Right cardiac atrium (tissue), 5 donors: ENCODE measurements around the gene ALG8. TPM values are rescaled to one million over a fixed set of nuclear protein-coding genes. Genes with fewer than 3 reads are reported as not detected.
A peak's percentile ranks its signal among the peaks of the same experiment; 100 is the strongest.
"Not testable (repeated sequence)": the region's sequence is repeated elsewhere in the genome, so short reads cannot be mapped to it uniquely, and the experiment has no call there.

ENCODE experiments used
- ATAC-seq, 2 donors: fragments of 200-7000 bp; cut with Tn5 transposase; one replicate each; pipeline versions ENCODE4 v1.8.0 to v1.9.1; 2020; ENCODE audit warnings: moderate library complexity in 2 of 2, mild to moderate bottlenecking in 1 of 2
- DNase-seq, 3 donors: peaks; one replicate each; pipeline ENCODE4 v3.0.0-alpha.2; 2020
- H3K27ac ChIP-seq: one replicate; pipeline ENCODE4 v1.5.1; 2013; ENCODE audit warnings: mild to moderate bottlenecking, low read length, control low read depth, moderate library complexity
- H3K27me3 ChIP-seq: one replicate; pipeline ENCODE4 v1.6.1; 2013; ENCODE audit not compliant: control insufficient read depth, insufficient read depth
- H3K4me1 ChIP-seq: one replicate; pipeline ENCODE4 v1.6.1; 2013; ENCODE audit warnings: low read length; ENCODE audit not compliant: control insufficient read depth, insufficient read depth
- H3K4me3 ChIP-seq: one replicate; pipeline ENCODE4 v1.5.1; 2013; ENCODE audit warnings: low read length, control low read depth
- H3K9me3 ChIP-seq: one replicate; pipeline ENCODE4 v1.6.1; 2013; ENCODE audit warnings: low read length; ENCODE audit not compliant: control insufficient read depth
- WGBS: extraction: QIAGEN DNeasy Blood & Tissue Kit; methylation state at CpG from one replicate; pipeline ENCODE4 v1.1.7; 2013; 5-methylcytosine and 5-hydroxymethylcytosine counted together
- intact Hi-C, 4 donors: fragments of 100-400 bp; cut with DNase I; formaldehyde crosslinking; loops; one replicate each; pipeline versions ENCODE4 v1.11.0 to v1.14.0; 2022 to 2023
- polyA plus RNA-seq: library from polyadenylated mRNA; stranded (reverse); fragments of 200-250 nt; gene quantifications from one replicate; pipeline ENCODE4 v1.2.3, GENCODE V29; 2013
- total RNA-seq, 4 donors: library from RNA; stranded (reverse); fragmentation: NEBNext Ultra II Directional; extraction: Animal tissue kit (Norgen Biotek cat#: 25700); gene quantifications; one replicate each; pipeline ENCODE4 v1.2.1, GENCODE V29; 2021
- donor health status: healthy with polysubstance abuse.
- donor health status: DM: no; HTN: yes; CAD: no.
- donor health status: DM: no; HTN: no; CAD: no.
- donor health status: DM: no; HTN: yes; CAD: no; lungs with severe emphysema.
- donor health status: DM: yes; HTN: yes; CAD: no.

The ALG8 gene
- total and polyA plus RNA-seq, 5 donors: 13.2 to 27.2 (median 21.3) TPM

GRCh38 chr11:78099666-78100065 is 39.8 kb downstream of the ALG8 start:
- Histone ChIP-seq H3K4me3 (no peak overlapping the region), H3K27me3 (no peaks in the 10 kb centered on the region), H3K4me1 (no peaks in the 10 kb centered on the region), H3K27ac (no peak overlapping the region), H3K9me3 (no peaks in the 10 kb centered on the region)
- 84% methylated on average over 4 of the region's 4 CpGs for WGBS
- ATAC-seq: no peak
- DNase-seq: no peak
- intact Hi-C loops: no loop called here

- Histone ChIP-seq H3K4me1 (no peaks in the 10 kb centered on the region), H3K9me3 (no peaks in the 10 kb centered on the region), H3K27ac (no peak overlapping the region), H3K4me3 (no peak overlapping the region), H3K27me3 (no peaks in the 10 kb centered on the region)
- 83% methylated on average over 7 of the region's 7 CpGs for WGBS
- no peak for ATAC-seq
- DNase-seq: no peak
- intact Hi-C loops: no loop called here
These were observed 41.6 kb downstream of the ALG8 start for GRCh38 chr11:78097666-78098385.

DNA sequence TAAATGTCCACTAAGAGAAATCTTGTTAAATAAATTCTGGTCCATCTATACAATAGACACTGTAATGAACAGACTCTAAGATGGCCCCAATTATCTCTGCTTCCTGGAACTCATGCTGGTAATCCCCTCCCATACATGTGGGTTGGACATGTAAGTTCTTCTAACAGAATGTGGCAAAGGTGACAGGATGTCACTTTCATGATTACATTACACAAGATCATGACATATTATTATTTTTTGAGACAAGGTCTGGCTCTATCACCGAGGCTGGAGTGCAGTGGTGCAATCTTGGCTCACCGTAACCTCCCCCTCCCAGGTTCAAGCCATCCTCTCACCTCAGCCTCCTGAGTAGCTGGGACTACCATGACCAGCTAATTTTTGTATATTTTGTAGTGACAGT is 45.2 kb downstream of the ALG8 start:
- intact Hi-C loops: no loop called here
- DNase-seq: no peak
- Histone ChIP-seq H3K27ac (no peak overlapping the region), H3K4me1 (no peaks in the 10 kb centered on the region), H3K9me3 (no peaks in the 10 kb centered on the region), H3K27me3 (no peaks in the 10 kb centered on the region), H3K4me3 (no peak overlapping the region)
- no peak for ATAC-seq
- 86% methylated on average over 2 of the region's 2 CpGs for WGBS

DNA sequence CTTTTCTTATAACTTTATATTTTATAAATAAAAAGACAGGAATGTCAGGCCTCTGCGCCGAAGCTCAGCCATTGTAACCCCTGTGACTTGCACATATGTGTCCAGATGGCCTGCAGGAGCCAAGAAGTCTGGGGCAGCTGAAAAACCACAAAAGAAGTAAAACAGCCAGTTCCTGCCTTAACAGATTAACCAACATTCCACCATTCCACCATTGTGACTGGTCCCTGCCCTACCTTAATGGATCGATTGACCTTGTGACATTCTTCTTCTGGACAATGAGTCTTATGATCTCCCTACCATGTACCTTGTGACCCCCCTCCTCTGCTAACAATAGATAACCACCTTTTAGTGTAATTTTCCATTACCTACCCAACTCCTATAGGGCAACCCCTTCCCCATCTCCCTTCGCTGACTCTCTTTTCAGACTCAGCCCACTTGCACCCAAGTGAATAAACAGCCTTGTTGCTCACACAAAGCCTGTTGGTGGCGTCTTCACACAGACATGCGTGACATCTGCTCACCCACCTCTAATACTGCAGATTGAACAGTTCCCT is 52.8 kb downstream of the ALG8 start:
- intact Hi-C loops: not testable (repeated sequence)

DNA sequence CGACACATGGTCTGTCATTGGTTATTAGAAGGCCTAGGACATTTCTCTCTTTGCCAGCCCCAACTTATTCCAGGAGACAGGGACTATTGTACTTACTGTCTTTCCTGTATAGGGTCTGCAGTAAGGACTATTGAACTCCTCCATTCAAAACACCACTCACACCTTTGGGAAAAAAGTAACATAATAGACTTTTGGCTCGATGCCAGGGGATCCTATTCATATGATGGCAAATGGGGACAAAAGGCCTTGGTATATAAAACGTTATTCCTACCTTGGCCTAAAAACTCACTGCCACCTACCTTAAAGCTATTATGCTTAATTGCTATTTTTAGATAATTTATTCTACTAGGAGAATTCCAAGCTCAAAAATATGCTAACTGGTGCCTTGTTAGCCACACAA is 53.5 kb downstream of the ALG8 start:
- H3K4me3 ChIP-seq: no peak overlapping the region
- H3K27me3 ChIP-seq: no peaks in the 10 kb centered on the region
- 66% methylated on average over 3 of the region's 3 CpGs for WGBS
- H3K9me3 ChIP-seq: no peaks in the 10 kb centered on the region
- H3K27ac ChIP-seq: no peak overlapping the region
- intact Hi-C loops: no loop called here
- no peak for DNase-seq
- no peak for ATAC-seq
- H3K4me1 ChIP-seq: no peaks in the 10 kb centered on the region

More for the DNA sequence above, 52.8 kb downstream of the ALG8 start:
- H3K9me3 ChIP-seq, H3K27me3 ChIP-seq, H3K27ac ChIP-seq, ATAC-seq, H3K4me1 ChIP-seq, DNase-seq, H3K4me3 ChIP-seq: not testable (repeated sequence)
- WGBS: 85% methylated on average over 6 of the region's 6 CpGs

- H3K4me1 ChIP-seq, intact Hi-C loops, H3K4me3 ChIP-seq, H3K27ac ChIP-seq, ATAC-seq, H3K27me3 ChIP-seq, DNase-seq, H3K9me3 ChIP-seq: not testable (repeated sequence)
- 92% methylated on average over 8 of the region's 8 CpGs for WGBS
These were observed 54.9 kb downstream of the ALG8 start for GRCh38 chr11:78084506-78084905.

GRCh38 chr11:78083021-78083420 is 56.4 kb downstream of the ALG8 start:
- Histone ChIP-seq H3K27me3 (no peaks in the 10 kb centered on the region), H3K27ac (no peak overlapping the region), H3K4me3 (no peak overlapping the region), H3K4me1 (peaks cover 5% of the 10 kb centered on the region), H3K9me3 (no peaks in the 10 kb centered on the region)
- intact Hi-C loops: no loop called here
- ATAC-seq (no peak), DNase-seq (no peak)
- 70% methylated on average over 4 of the region's 4 CpGs for WGBS

DNA sequence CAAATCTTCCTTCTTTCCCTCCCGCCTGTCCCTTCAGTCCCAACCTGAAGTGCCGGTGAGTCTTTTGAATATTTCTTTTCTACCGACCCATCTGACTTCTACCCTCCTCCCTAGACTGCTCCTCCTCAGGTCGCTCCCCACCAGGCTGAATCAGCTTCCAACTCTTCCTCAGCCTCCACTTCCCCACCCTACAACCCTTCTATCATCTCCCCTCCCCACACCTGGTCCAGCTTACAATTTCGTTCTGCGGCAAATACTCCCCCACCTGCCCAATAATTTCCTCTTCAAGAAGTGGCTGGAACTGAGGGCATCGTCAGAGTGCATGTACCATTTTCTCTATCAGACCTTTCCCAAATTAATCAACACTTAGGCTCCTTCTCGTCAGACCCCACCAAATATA is 57.3 kb downstream of the ALG8 start:
- intact Hi-C loops: no loop called here
- Histone ChIP-seq H3K27me3 (no peaks in the 10 kb centered on the region), H3K4me1 (peaks cover 7% of the 10 kb centered on the region), H3K4me3 (no peak overlapping the region), H3K27ac (no peak overlapping the region), H3K9me3 (no peaks in the 10 kb centered on the region)
- WGBS: 86% methylated on average over 8 of the region's 8 CpGs
- ATAC-seq: no peak
- DNase-seq: no peak

- H3K27me3 ChIP-seq: no peaks in the 10 kb centered on the region
- intact Hi-C loops: no loop called here
- H3K4me1 ChIP-seq: peaks cover 12% of the 10 kb centered on the region
- 86% methylated on average over 6 of the region's 6 CpGs for WGBS
- no peak overlapping the region for H3K27ac ChIP-seq
- no peaks in the 10 kb centered on the region for H3K9me3 ChIP-seq
- DNase-seq: no peak
- H3K4me3 ChIP-seq: no peak overlapping the region
- no peak for ATAC-seq
These were observed 57.8 kb downstream of the ALG8 start for GRCh38 chr11:78081583-78081982.

GRCh38 chr11:78080818-78081495 is 58.5 kb downstream of the ALG8 start:
- Histone ChIP-seq H3K27me3 (no peaks in the 10 kb centered on the region), H3K27ac (no peak overlapping the region), H3K4me3 (no peak overlapping the region), H3K9me3 (no peaks in the 10 kb centered on the region), H3K4me1 (peaks cover 13% of the 10 kb centered on the region)
- DNase-seq (peak in 1 of 3 donors; percentile 41), ATAC-seq (peak in 1 of 2 donors; percentile 72)
- 81% methylated on average over 11 of the region's 11 CpGs for WGBS
- intact Hi-C loops: no loop called here

- DNase-seq (peak in 1 of 3 donors; percentile 44), ATAC-seq (peak in 1 of 2 donors; percentile 10)
- WGBS: 58% methylated on average over 23 of the region's 23 CpGs
- intact Hi-C loops: no loop called here
- Histone ChIP-seq H3K27ac (peak overlapping the region; percentile 73), H3K4me1 (peaks cover 13% of the 10 kb centered on the region), H3K27me3 (no peaks in the 10 kb centered on the region), H3K9me3 (no peaks in the 10 kb centered on the region), H3K4me3 (peak overlapping the region; percentile 86)
These were observed 59.2 kb downstream of the ALG8 start for GRCh38 chr11:78080084-78080817.
